NB4 (cell line): ENCODE results near the gene MAP3K20.
"Not testable (repeated sequence)": the region's sequence is repeated elsewhere in the genome, so short reads cannot be mapped to it uniquely, and the experiment has no call there.

Experiments
- DNase-seq: peaks from one replicate; pipeline ENCODE4 v3.0.0; 2010; ENCODE audit warnings: low read depth
- H3K4me3 ChIP-seq: one replicate; pipeline ENCODE4 v1.5.1; 2011; ENCODE audit warnings: mild to moderate bottlenecking, low read depth, low read length, moderate library complexity
- CTCF ChIP-seq: IDR thresholded peaks from one replicate; pipeline ENCODE4 v1.5.1; 2012; ENCODE audit warnings: low read depth, low read length
- MAX ChIP-seq: IDR thresholded peaks from 2 replicates; pipeline ENCODE4 v1.6.1; 2011; ENCODE audit warnings: low read depth, low read length
- MYC ChIP-seq: IDR thresholded peaks from 2 replicates; pipeline ENCODE4 v1.6.1; 2011; ENCODE audit warnings: low read depth, low read length
- POLR2A ChIP-seq: IDR thresholded peaks from 2 replicates; pipeline ENCODE4 v1.6.1; 2011; ENCODE audit warnings: mild to moderate bottlenecking; ENCODE audit not compliant: insufficient read length; ENCODE audit errors: extremely low read depth

Gene MAP3K20

GRCh38 chr2:173171924-173172643 lies 96.4 kb downstream of the MAP3K20 start:
- no peak overlapping the region for H3K4me3 ChIP-seq
- TF ChIP-seq POLR2A (no peak), MAX (no peak), MYC (no peak), CTCF (no peak)

GRCh38 chr2:173174339-173174738 lies 98.7 kb downstream of the MAP3K20 start:
- not testable (repeated sequence) for DNase-seq, H3K4me3 ChIP-seq

More at GRCh38 chr2:173171924-173172643, 96.4 kb downstream of the MAP3K20 start:
- DNase-seq = no peak

- DNase-seq = no peak
- TF ChIP-seq MYC (no peak), CTCF (no peak), MAX (no peak), POLR2A (no peak)
- no peak overlapping the region for H3K4me3 ChIP-seq
Measured at GRCh38 chr2:173175222-173175621, 99.6 kb downstream of the MAP3K20 start.

- no peak for TF ChIP-seq MAX
- no peak for TF ChIP-seq MYC
- TF ChIP-seq CTCF = no peak
- DNase-seq = no peak
- no peak overlapping the region for H3K4me3 ChIP-seq
Measured at GRCh38 chr2:173181982-173182381, 106.3 kb downstream of the MAP3K20 start.

GRCh38 chr2:173184031-173185004 lies 108.7 kb downstream of the MAP3K20 start:
- TF ChIP-seq POLR2A = no peak
- no peak for TF ChIP-seq CTCF
- no peak for TF ChIP-seq MAX
- no peak for TF ChIP-seq MYC
- DNase-seq = no peak
- H3K4me3 ChIP-seq = no peak overlapping the region

- no peak overlapping the region for H3K4me3 ChIP-seq
- no peak for TF ChIP-seq MYC
- TF ChIP-seq POLR2A = no peak
- TF ChIP-seq CTCF = no peak
- no peak for TF ChIP-seq MAX
- DNase-seq = no peak
Measured at GRCh38 chr2:173185437-173185836, 109.8 kb downstream of the MAP3K20 start.
